NCI-H345 (cell line): ENCODE results near the gene LRRC47.

Source experiments
- DNase-seq: peaks from one replicate; lab custom pipeline; 2025; lab: John Stamatoyannopoulos, UW

The LRRC47 gene

GRCh38 chr1:3786468-3787348 is 9.6 kb downstream of the LRRC47 start:
- no peak for DNase-seq

DNA sequence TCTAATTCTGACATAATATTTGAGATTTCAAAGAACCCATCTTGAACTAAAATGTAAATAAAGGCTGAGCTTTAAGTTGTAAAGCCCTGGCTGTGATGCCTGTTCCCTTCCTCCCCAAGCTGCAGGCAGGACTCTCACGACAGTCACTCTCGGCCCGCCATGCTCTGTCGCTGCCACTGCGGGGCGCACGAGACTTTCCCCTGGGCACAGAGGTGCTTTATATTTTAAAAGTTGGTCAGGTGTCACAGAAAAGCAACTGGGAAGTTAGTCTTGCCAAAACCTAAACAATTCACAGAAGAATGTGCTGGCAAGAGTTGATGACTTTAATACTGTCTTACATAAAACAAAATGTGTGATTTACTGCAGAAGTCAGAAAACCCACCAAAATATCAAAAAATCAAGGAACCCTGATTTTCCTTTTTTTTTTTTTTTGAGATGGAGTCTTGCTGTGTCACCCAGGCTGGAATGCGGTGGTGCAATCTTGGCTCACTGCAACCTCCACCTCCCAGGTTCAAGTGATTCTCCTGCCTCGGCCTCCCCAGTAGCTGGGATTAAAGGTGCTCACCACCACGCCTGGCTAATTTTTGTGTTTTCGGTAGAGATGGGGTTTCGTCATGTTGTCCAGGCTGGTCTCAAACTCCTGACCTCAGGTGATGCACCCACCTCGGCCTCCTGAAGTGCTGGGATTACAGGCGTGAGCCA is 10.7 kb downstream of the LRRC47 start:
- DNase-seq, result no peak

- no peak for DNase-seq
These were observed 11.3 kb downstream of the LRRC47 start for GRCh38 chr1:3785045-3785444.

GRCh38 chr1:3783651-3784474 is 12.4 kb downstream of the LRRC47 start:
- DNase-seq, result no peak

DNA sequence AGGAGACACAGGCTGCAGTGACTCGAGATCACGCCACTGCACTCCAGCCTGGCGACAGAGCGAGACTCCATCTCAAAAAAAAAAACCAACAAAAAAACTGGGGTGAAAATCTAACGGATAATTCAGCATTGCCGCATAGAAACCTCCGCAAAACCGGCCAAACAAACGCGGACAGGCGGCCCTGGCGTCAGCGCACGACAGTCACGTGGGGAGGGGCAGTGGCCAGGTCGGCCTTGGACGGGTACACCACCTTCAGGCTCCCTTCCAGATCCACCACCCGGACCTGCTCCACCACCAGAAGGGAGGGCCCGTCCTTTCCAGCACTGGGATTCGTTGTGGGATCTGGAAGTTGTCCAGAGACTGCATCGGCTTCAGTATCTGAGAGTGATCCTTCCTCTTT is 15.4 kb downstream of the LRRC47 start:
- no peak for DNase-seq

DNA sequence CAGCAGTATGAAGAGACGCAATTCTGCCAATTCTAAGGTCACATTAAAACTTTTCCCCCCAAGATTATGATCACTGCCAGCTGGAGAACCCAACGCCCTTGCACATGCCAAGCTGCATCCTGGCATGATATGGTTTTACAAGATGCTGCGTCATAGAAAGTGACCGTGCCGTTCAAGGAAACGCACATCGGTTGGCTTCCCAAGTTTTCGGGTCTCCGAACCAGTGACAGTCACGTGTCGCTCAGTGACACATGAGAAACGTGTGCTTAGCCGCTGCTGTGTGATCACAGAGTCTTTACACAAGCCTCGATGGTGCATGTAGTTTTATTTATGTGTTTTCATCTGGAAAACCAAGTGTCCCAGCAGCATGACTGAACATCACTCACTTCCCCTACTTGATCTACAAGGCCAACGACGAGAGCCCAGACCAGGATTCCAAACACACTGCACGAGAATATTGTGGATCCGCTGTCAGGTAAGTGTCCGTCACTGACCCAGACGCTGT is 16.3 kb downstream of the LRRC47 start:
- no peak for DNase-seq

DNA sequence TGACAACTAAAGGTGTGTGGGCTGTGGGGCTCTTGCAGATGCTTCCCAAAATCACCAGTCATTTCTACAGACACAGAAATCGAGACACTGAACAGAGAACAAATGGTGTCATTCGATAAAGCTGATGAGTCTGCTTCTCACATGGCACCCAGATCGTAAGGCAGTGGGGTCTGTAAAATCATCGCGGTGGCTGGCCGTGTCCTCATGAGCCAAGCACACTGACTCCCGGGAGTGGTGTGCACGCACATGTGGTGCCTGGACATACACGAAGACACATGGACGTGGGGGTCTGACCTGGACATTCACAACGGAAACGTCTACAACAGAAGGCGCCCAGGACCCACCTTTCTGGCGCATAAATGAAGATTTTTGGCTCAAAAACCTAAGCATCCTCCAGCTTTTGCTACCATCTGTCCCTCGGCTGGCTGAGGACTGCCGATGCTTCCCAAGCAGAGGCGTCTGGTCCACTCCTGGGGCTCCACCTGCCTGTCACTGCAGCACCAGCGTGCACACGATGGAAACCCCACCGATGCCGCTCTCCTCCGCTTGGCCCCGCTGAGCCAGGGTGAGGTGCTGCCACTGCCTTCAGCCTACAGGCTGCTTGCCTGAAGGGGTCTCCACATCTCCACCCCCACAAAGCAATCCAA is 16.9 kb downstream of the LRRC47 start:
- DNase-seq, result no peak

DNA sequence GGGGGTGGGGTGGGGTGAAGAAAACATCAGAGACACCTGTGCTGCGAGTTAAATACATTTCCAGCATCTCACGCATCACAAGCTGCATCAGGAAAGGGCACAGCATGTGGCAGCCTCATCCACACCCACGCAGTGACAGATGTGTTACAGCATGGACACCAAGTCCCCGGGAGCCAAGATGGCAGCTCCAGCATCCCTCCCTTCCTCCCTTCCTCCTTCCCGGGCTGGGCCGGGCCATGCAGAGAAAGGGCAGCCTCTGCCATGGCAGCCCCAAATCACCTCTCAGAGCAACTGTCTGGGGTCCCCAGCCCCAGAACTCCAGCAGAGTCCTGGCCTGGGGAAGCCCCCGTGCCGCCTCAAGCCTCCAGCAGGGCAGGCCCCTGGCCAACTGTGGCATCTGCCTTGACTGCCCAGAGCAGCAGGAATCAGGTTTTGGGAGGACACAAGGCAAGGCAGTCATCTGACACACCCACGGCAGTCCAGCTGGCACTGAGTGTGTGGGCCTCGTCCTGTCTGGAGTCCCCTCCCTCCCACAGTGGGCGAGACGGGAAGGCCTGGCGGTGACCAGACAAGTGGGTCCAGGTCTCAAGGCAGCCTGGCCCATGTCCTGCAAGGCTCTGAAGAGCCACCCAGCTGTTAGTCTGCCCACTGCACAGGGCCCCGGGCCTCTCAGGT is 17.6 kb downstream of the LRRC47 start:
- DNase-seq, result no peak

DNA sequence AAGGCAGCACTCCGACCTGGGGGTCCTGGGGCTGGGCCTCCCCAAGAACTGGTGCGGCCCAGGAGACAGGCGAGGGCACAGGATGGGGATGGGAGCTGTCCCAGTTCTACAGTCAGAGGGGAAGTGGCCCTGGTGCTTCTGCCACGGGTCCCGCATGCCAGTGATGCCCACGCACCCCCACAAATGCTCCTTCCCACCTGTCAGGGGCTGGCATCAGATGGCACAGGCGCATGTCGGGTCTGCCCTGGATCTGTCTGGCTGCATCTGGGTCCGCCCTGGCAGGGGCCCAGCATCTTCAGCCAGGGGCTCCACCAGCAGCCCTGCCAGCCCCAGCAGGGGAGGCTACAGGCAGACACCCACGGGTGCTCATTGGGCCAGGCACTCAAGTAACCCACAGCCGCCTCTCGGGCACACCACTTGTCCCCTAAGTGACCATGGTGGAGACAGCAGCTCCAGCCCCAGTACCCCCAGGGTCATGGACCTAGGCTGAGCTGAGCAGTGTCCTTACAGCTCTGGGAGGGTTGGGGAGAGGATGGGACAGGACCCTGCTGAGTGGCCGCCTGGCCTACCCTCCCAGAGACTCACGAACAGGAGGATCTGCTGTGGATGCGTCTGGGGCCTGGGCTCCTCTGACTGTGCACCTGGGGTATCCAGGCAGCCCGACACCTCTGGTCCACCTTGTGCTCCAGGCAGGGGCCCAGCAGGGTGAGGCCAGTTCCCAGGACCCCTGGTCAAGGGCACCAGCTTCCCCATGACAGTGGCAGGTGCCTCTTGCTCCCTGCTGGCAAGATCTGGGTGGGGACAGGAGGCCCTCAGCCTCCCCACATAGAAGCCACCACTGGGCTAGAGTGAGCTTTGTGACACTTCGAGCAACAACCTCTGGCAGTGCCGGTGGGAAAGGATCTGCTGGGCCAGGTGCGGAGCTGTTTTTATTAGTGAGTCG is 18.4 kb downstream of the LRRC47 start:
- no peak for DNase-seq

GRCh38 chr1:3777078-3777547 is 19.2 kb downstream of the LRRC47 start:
- no peak for DNase-seq

- peak; percentile 59 for DNase-seq
These were observed 19.9 kb downstream of the LRRC47 start for GRCh38 chr1:3776231-3776961.

DNA sequence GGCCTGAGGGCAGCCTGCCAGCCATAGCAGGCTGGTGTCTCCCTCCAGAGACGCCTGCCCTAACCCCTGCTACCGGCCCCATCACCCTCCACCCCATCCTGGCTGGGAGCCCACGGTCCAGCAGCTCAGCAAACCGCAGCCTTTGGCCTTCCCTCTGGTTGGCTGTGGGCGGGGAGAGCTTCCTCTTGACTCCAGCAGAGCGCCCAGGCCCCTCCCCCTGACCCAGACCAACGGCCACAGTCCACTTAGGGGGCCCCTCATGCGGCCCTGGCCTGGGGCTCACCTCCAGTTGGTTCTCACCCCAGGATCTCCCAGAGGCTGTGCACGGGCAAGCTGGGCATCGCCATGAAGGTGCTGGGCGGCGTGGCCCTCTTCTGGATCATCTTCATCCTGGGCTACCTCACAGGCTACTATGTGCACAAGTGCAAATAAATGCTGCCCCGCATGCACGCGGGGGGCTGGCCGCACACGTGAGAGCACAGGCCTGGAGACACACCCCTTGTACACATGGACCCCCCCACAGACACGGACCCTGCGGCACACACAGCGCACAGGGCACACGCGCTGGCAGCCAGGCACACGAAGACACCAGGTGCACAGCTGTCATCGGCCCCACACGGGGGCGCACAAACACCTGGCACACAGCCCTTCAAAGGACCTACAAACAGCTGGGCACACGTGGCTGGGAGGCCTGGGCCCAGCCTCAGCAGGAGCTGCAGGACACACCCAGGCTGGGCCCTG is 20.6 kb downstream of the LRRC47 start:
- peak; percentile 87 for DNase-seq

GRCh38 chr1:3774946-3775489 is 21.3 kb downstream of the LRRC47 start:
- no peak for DNase-seq

DNA sequence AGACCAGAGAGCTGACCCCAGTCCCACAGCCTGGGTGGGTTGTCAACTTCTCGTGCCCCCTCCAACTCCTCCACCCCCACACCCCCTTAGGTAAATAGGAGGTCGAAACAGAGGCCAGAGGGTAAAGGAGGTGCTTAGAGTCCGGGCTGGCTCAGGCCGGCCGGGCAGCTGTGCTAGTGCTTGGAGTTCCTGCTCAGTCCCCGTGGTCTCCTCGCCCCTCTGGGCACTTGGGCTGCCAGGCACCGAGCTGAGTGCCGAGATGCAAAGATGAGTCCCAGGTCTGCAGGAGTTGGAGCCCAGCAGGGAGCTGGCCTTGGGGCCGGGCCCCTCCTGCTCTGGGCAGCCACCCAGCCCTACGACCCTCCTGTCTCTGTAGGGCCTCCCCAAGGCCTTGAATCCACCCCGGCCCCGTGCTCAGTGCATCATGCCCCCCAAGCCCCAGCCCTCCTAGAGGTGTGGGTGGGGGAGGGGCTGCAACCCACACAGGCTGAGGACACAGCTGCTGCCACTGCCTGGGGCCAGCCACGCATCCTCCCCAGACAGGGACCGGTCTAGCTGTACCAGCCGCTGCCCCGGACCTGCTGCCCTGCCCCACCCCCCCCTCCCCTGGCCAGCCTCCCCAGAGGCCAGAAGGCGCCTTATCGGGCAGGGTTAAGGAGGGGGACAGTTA is 21.9 kb downstream of the LRRC47 start:
- DNase-seq, result no peak

DNA sequence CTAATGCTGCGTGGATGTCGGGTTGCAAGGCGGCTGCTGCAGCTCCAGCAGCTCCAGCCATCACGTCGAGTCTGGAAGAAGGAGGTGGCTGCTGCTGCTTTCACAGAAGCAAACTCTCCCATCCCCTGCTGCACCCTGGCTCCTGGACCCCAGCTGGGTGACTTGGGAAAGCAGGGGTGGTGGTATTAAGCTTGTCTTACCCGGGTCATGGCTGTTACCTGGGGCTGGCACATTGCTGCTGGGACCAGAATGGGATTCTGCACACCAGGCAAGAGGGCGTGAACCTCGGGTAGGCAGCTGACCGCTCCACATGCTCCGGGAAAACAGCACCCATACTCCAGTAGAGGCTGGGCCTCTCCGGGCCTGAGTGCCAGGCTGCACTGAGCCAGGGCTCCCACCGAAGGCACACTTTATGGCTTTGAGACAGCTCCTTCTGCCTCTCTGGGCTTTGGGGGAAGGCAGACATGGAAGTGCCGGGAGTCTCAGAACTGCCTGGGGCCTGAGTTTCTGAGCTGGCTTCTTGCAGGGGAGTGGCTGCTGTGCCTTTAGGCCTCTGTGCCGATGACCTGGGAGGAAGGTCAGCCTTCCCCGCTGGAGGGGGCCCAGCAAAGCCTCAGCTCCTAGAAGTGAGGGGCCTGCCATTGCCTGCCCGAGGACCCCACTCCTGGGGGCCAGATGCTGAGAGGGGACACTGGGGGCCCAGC is 22.6 kb downstream of the LRRC47 start:
- no peak for DNase-seq

GRCh38 chr1:3772715-3773571 is 23.4 kb downstream of the LRRC47 start, which contains the start of gene SMIM1:
Gene SMIM1, plus strand, starts transcription at chr1:3772749. Its CDS starts 2,625 bp downstream, at chr1:3775374.
- DNase-seq, result no peak
